ENCODE data around the gene TIMM13. TPM values are rescaled to one million over a fixed set of nuclear protein-coding genes. Genes with fewer than 3 reads are reported as not detected.

The TIMM13 gene
- total and polyA plus RNA-seq, 9 of the 15 experiments (the other 6 are each of a cell fraction or from before 2014, with no cell fraction given): 17.6 to 215 (median 71.8) TPM

GRCh38 chr19:2420490-2420889 lies 6.9 kb downstream of the TIMM13 start:
- peak; percentile 11 for FAIRE-seq
- POLR2A ChIA-PET: no interaction called here

GRCh38 chr19:2419754-2420153 lies 7.6 kb downstream of the TIMM13 start:
- DNase-seq (ENCODE audit: extremely low read depth in 1 of 4, low spot score in 3 of 4) (no peak), ATAC-seq (no peak), FAIRE-seq (no peak)
- no peak overlapping the region for H2AFZ ChIP-seq (ENCODE audit: low read depth, low read length)
- H3K27me3 ChIP-seq (ENCODE audit: control insufficient read depth in 2 of 2, insufficient read depth in 2 of 2, low read length in 2 of 2): no peaks in the 10 kb centered on the region
- no peak for TF ChIP-seq ZNF707 (CRISPR knock-in tag; conservative IDR thresholded peaks at IDR 0.05)
- peak; percentile 58; the same call in 1 of the 2 replicates for TF ChIP-seq ZNF121 (CRISPR knock-in tag; conservative IDR thresholded peaks at IDR 0.05)
- no peak for TF ChIP-seq IRF1 (CRISPR knock-in tag; IDR thresholded peaks at IDR 0.05; ENCODE audit: borderline replicate concordance)
- no peak for TF ChIP-seq DDX20 (tag; IDR thresholded peaks at IDR 0.05; ENCODE audit: low read depth)
- intact Hi-C loops (cut with micrococcal nuclease) (no loop called here), in situ Hi-C loops (cut with MboI) (no loop called here)
- H3K4me2 ChIP-seq (ENCODE audit: insufficient read depth, low read length): no peak overlapping the region
- H3K9ac ChIP-seq (ENCODE audit: insufficient read depth in 1 of 2, low read depth in 2 of 2, low read length in 2 of 2): no peak overlapping the region
- H3K36me3 ChIP-seq (ENCODE audit: control insufficient read depth, insufficient read depth, low read length): peaks cover 59% of the 10 kb centered on the region; the same call in 1 of the 3 replicates
- 99% methylated on average over 7 of the region's 7 CpGs for WGBS (ENCODE audit: insufficient coverage, low coverage, missing lambda C conversion rate)
- peaks cover 0 to 32% of the 10 kb centered on the region in 2 experiments; a peak in 2 of 5 replicates for H3K4me1 ChIP-seq (replicated peaks in 1 of 2; ENCODE audit: control insufficient read depth in 2 of 2, insufficient read depth in 2 of 2, low read length in 2 of 2)
- no peak overlapping the region for H3K27ac ChIP-seq (ENCODE audit: extremely low read depth, low read depth, low read length)
- peaks cover 17% of the 10 kb centered on the region for H3K79me2 ChIP-seq (ENCODE audit: control insufficient read depth, insufficient read depth, low read length)
- no TSS peak for BruUV-seq (replicated peaks)
- ChIA-PET POLR2A (no interaction called here), CTCF (ENCODE audit: low intra/inter-chr PET ratio) (no interaction called here)
- no peak overlapping the region for H3K4me3 ChIP-seq
- H3K9me3 ChIP-seq (replicated peaks; ENCODE audit: control insufficient read depth, insufficient read depth, low read depth, low read length): no peaks in the 10 kb centered on the region
- no peaks in the 10 kb centered on the region for H4K20me1 ChIP-seq (replicated peaks; ENCODE audit: control insufficient read depth, insufficient read depth, low read length)
- H3K9me1 ChIP-seq (ENCODE audit: control insufficient read depth, insufficient read depth, low read length): no peaks in the 10 kb centered on the region

More at GRCh38 chr19:2420490-2420889, 6.9 kb downstream of the TIMM13 start:
- Histone ChIP-seq H3K4me1 (replicated peaks in 1 of 2; ENCODE audit: control insufficient read depth in 2 of 2, insufficient read depth in 2 of 2, low read length in 2 of 2) (peaks cover 0 to 36% of the 10 kb centered on the region in 2 experiments; a peak in 2 of 5 replicates), H4K20me1 (replicated peaks; ENCODE audit: control insufficient read depth, insufficient read depth, low read length) (no peaks in the 10 kb centered on the region), H3K4me2 (ENCODE audit: insufficient read depth, low read length) (no peak overlapping the region), H3K9ac (ENCODE audit: insufficient read depth in 1 of 2, low read depth in 2 of 2, low read length in 2 of 2) (no peak overlapping the region), H3K27ac (ENCODE audit: extremely low read depth, low read depth, low read length) (no peak overlapping the region), H3K9me1 (ENCODE audit: control insufficient read depth, insufficient read depth, low read length) (no peaks in the 10 kb centered on the region), H3K79me2 (ENCODE audit: control insufficient read depth, insufficient read depth, low read length) (peaks cover 24% of the 10 kb centered on the region), H3K27me3 (ENCODE audit: control insufficient read depth in 2 of 2, insufficient read depth in 2 of 2, low read length in 2 of 2) (no peaks in the 10 kb centered on the region), H3K4me3 (no peak overlapping the region), H3K9me3 (replicated peaks; ENCODE audit: control insufficient read depth, insufficient read depth, low read depth, low read length) (no peaks in the 10 kb centered on the region), H2AFZ (ENCODE audit: low read depth, low read length) (no peak overlapping the region), H3K36me3 (ENCODE audit: control insufficient read depth, insufficient read depth, low read length) (peaks cover 60% of the 10 kb centered on the region; the same call in 1 of the 3 replicates)
- BruUV-seq (replicated peaks): no TSS peak
- no peak for DNase-seq (ENCODE audit: extremely low read depth in 1 of 4, low spot score in 3 of 4)
- no peak for ATAC-seq
- WGBS (ENCODE audit: insufficient coverage, low coverage, missing lambda C conversion rate): 96% methylated on average over 2 of the region's 2 CpGs
- intact Hi-C loops (cut with micrococcal nuclease): no loop called here
- CTCF ChIA-PET (ENCODE audit: low intra/inter-chr PET ratio): no interaction called here
- no peak for TF ChIP-seq ELF1 (tag; IDR thresholded peaks at IDR 0.05)
- TF ChIP-seq BCOR (IDR thresholded peaks at IDR 0.05): peak; percentile 63
- no peak for TF ChIP-seq MLX (CRISPR knock-in tag; conservative IDR thresholded peaks at IDR 0.05)
- TF ChIP-seq ZFP36 (IDR thresholded peaks at IDR 0.05; ENCODE audit: low read depth, low read length, partially characterized antibody): peak; percentile 66
- TF ChIP-seq XRCC4 (IDR thresholded peaks at IDR 0.05; ENCODE audit: extremely low read depth, insufficient read depth, insufficient read length): no peak
- TF ChIP-seq POLR3G (IDR thresholded peaks at IDR 0.05; ENCODE audit: extremely low read depth, insufficient read length, insufficient replicate concordance): no peak
- TF ChIP-seq ZNF717 (CRISPR knock-in tag; IDR thresholded peaks at IDR 0.05): no peak
- in situ Hi-C loops (cut with MboI): no loop called here

All from K562 (cell line).